ENCODE data around the gene RALGAPB.

RALGAPB gene

DNA sequence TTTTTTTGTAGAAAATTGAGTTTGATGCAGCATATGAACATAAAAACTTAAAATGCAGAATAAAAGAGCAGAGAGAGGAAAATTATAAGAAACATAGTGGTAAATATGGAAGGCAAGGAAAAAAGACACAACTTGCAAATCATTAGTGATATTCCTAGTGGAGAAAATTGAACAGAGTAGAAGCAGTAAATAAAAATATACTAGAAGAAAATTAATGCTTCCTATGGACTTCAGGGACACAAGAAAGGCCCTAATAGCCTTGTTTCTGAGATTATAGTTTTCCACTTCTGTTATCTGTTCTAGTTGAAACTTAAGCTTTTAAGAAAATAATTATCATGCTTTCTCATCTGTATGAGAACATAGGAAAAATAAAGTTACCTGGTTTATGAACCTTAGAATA lies 82.8 kb downstream of the RALGAPB start:
- TF ChIP-seq POLR2AphosphoS5 (IDR thresholded peaks at IDR 0.05; ENCODE audit: low read depth, low read length) (no peak), TAF1 (IDR thresholded peaks at IDR 0.05; ENCODE audit: borderline replicate concordance, low read depth, low read length) (no peak), POLR2A (IDR thresholded peaks at IDR 0.05; ENCODE audit: low read depth, low read length) (no peak)
- no peak for DNase-seq (ENCODE audit: insufficient read length)
- no peak for FAIRE-seq

DNA sequence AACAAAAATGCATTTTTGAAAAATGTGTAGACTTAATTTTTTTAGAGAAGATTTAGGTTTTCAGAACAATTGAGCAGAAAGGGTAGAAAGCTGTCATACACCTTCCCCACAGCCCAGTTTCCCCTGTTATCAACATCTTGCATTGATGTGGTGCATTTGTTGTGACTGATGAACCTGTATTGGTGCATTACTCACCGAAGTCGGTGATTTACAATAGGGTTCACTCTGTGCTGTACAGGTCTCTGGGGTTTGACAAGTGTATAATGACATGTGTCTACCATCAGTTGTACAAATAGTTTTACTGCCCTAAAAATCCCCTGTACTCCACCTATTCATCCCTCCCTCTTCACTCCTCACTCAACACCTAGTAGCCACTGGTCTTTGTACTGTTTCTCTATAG lies 84.5 kb downstream of the RALGAPB start:
- FAIRE-seq (no peak), DNase-seq (ENCODE audit: insufficient read length) (no peak)
- TF ChIP-seq POLR2AphosphoS5 (IDR thresholded peaks at IDR 0.05; ENCODE audit: low read depth, low read length) = no peak
- no peak for TF ChIP-seq POLR2A (IDR thresholded peaks at IDR 0.05; ENCODE audit: low read depth, low read length)

DNA sequence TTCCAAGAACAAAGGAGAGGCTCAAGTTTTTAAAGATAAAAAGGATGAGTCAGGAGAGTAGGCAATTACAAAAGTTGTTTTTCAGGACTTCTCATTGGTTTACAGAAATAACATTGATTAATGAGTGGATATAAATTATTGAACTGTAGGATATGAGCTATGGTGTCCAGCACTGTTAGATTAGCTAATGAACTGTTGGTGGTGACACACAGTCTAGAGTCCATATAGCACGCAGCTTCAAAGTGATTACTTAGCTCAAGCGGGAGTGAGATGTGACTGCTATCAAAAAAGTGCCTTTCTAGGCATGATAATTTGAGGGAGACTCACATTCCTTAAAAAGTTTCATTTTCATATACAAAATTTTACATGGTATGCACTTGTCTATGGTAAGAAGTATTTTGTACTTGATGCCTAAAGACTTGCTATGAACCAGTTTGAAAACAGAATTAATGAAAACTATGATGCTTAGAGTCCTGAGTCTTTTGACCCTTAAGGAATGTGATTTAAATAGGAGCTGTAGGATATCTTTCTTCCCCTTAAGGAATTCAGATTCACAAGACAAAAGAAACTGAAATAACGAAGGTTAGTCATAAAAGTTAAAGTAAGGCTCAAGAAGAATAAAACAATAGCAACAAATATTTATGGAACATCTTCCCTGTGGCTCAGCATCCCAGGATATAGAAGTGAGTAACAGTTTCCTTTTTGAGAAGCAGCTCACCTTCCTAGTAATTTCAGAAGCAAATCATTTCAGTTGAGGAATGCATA lies 86.1 kb downstream of the RALGAPB start:
- DNase-seq (ENCODE audit: insufficient read length) (no peak), FAIRE-seq (no peak)
- TF ChIP-seq POLR2A (IDR thresholded peaks at IDR 0.05; ENCODE audit: low read depth, low read length) = no peak
- no peak for TF ChIP-seq POLR2AphosphoS5 (IDR thresholded peaks at IDR 0.05; ENCODE audit: low read depth, low read length)
- TF ChIP-seq TAF1 (IDR thresholded peaks at IDR 0.05; ENCODE audit: borderline replicate concordance, low read depth, low read length) = no peak

DNA sequence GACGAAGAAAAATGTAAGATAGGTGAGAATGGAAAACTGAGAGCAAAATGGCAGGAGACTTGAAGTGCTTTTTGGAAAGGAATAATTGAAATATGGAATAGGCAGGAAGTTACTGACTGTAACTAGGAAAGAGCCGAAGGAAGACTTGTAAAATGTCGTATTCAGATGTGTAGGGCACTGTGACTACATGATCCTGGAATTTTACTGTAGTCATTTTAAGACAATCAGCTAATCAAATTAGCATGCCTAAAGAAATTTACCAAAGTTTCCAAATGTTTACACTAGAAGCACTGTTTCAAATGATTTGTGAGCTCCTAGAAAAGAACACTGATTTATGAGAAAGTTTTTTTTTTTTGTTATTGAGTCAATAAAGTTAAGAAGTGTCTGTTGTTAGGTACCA lies 87.1 kb downstream of the RALGAPB start:
- FAIRE-seq (no peak), DNase-seq (ENCODE audit: insufficient read length) (no peak)
- TF ChIP-seq POLR2A (IDR thresholded peaks at IDR 0.05; ENCODE audit: low read depth, low read length) (no peak), POLR2AphosphoS5 (IDR thresholded peaks at IDR 0.05; ENCODE audit: low read depth, low read length) (no peak), TAF1 (IDR thresholded peaks at IDR 0.05; ENCODE audit: borderline replicate concordance, low read depth, low read length) (no peak)

DNA sequence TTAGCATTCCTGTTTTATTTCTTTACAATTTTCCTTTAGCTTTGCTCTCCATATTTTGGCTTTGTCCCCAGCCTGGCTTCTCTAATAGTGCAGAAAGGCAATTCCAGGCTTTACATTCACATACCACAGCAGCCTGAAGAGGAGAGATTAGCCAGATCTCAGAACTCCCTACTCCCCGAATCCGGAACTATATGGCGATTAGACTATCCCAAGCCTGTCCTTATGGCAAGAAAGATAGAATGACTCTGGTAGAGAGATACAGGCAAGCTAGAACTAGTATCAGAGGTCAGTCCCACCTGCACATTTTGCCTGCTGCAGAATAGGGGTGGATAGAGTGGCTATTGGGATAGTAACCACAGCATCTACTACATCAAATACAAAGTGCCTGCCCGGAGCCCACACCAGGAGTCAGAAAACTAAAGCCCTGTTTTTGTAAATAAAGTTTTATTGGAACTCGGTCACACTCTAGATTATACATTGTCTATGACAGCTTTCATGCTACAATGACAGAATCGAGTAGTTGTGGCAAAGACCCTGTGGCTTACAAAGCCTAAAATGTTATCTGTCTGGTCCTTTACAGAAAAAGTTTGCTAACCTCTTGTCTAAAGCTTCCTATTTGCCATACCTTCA lies 91.3 kb downstream of the RALGAPB start:
- no peak for TF ChIP-seq POLR2A (IDR thresholded peaks at IDR 0.05; ENCODE audit: low read depth, low read length)
- TF ChIP-seq POLR2AphosphoS5 (IDR thresholded peaks at IDR 0.05; ENCODE audit: low read depth, low read length) = no peak
- TF ChIP-seq TAF1 (IDR thresholded peaks at IDR 0.05; ENCODE audit: borderline replicate concordance, low read depth, low read length) = no peak
- DNase-seq (ENCODE audit: insufficient read length) (no peak), FAIRE-seq (no peak)

DNA sequence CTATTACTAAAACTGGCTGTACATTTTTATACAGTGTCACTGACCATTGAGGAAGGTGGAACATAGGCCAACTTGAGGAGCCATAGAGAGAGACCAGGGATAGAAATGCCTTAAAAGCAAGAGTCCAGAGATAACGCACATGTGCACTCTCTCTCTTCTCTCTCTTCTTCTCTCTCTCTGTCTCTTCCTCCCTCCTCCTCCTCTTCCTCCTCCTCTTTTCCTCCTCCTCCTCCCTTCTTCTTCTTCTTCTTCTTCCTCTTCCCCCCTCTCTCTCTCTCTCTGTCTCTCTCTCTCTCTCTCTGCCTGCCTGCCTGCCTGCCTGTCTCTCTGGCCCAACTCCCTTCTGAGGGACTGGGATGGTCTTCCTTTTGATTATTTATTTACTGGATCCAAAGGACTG lies 92.0 kb downstream of the RALGAPB start:
- TF ChIP-seq TAF1 (IDR thresholded peaks at IDR 0.05; ENCODE audit: borderline replicate concordance, low read depth, low read length) (no peak), POLR2A (IDR thresholded peaks at IDR 0.05; ENCODE audit: low read depth, low read length) (no peak), POLR2AphosphoS5 (IDR thresholded peaks at IDR 0.05; ENCODE audit: low read depth, low read length) (no peak)
- no peak for DNase-seq (ENCODE audit: insufficient read length)
- no peak for FAIRE-seq

DNA sequence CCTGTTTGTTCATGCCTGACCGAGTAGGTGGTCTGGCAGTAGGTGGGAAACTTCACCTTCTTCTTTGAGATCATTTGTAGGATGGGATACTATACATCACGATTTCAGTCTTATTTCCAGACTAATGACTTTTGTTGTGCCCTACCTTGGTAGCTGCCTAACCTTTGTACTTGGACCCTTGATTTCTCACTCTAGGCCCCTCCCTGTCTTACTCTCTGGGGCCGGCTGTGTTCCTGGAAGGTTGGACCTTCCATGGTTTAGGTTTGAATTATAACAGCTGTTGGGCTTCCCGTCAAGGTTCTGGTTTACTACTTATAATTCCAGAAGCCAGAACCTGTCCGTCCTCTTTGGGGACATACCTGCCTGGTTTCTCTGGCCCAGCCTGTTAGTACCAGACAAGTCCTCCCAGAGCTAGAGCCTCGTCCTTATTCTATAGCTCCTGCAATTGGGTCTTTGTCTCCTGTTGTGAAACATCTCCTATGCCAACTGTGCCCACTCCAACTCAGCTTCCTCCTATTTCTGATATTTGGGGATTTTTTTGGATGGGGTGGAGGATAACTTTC lies 93.5 kb downstream of the RALGAPB start:
- no peak for TF ChIP-seq POLR2AphosphoS5 (IDR thresholded peaks at IDR 0.05; ENCODE audit: low read depth, low read length)
- no peak for TF ChIP-seq POLR2A (IDR thresholded peaks at IDR 0.05; ENCODE audit: low read depth, low read length)
- no peak for TF ChIP-seq TAF1 (IDR thresholded peaks at IDR 0.05; ENCODE audit: borderline replicate concordance, low read depth, low read length)
- DNase-seq (ENCODE audit: insufficient read length) (no peak), FAIRE-seq (no peak)

DNA sequence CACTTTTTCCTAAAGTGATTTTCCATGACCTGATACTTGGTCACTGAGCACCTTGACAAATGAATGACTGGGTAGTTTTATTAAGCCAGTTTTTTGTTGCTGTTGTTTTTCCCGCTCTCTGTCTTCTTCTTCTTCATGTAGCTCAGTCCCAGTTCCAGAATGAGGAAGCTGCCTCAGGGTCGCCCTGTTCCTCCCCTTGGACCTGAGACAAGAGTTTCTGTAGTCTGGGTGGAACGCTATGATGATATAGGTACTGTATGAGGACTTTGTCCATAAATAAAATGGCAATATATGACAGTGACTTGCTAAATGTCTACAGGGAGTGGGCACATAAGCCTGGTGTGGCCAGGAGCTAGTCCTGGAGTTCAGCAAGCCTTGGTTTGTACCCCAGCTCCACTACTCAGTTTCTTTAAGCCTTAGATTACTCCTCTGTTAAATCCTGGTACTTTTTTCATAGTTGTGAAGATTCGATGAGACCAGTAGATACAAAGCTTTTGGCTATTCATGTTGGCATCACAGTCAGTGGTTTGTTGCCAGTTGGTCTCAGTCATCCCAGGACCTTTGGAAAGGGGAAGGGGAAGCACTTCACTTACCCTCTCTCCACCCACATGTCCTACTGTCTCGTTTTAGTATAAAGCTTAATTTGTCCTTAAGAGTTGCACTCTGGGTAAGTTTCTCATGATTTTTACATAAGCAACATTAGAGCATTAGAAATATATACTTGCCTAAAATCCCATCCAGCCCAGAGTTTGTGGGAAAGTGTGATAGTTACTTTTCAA lies 97.3 kb downstream of the RALGAPB start:
- FAIRE-seq (no peak), DNase-seq (ENCODE audit: insufficient read length) (no peak)

DNA sequence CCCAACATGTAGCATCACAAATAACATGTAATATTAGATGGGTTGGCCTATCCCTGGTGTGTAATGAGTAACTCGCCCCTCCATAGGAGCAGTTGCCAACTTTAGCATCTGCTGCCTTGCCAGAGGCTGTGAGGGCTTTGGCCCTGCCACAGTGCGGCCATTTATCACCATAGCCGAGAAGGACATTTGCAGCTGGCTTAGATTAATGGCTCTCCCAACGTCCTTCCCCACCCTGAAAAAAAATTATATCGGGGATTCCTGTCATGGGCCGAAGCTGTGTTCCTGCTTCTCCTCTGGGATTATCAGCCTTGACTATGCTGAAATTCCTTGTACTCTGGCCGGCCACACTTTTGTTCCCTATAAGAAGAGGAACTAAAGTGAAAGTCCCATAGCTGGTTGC lies 100.8 kb downstream of the RALGAPB start:
- no peak for DNase-seq (ENCODE audit: insufficient read length)
- TF ChIP-seq TAF1 (IDR thresholded peaks at IDR 0.05; ENCODE audit: borderline replicate concordance, low read depth, low read length) (no peak), POLR2AphosphoS5 (IDR thresholded peaks at IDR 0.05; ENCODE audit: low read depth, low read length) (no peak), POLR2A (IDR thresholded peaks at IDR 0.05; ENCODE audit: low read depth, low read length) (no peak)
- FAIRE-seq = no peak

More for the DNA sequence above, 97.3 kb downstream of the RALGAPB start:
- TF ChIP-seq POLR2A (IDR thresholded peaks at IDR 0.05; ENCODE audit: low read depth, low read length) = no peak
- TF ChIP-seq POLR2AphosphoS5 (IDR thresholded peaks at IDR 0.05; ENCODE audit: low read depth, low read length) = no peak
- TF ChIP-seq TAF1 (IDR thresholded peaks at IDR 0.05; ENCODE audit: borderline replicate concordance, low read depth, low read length) = no peak

DNA sequence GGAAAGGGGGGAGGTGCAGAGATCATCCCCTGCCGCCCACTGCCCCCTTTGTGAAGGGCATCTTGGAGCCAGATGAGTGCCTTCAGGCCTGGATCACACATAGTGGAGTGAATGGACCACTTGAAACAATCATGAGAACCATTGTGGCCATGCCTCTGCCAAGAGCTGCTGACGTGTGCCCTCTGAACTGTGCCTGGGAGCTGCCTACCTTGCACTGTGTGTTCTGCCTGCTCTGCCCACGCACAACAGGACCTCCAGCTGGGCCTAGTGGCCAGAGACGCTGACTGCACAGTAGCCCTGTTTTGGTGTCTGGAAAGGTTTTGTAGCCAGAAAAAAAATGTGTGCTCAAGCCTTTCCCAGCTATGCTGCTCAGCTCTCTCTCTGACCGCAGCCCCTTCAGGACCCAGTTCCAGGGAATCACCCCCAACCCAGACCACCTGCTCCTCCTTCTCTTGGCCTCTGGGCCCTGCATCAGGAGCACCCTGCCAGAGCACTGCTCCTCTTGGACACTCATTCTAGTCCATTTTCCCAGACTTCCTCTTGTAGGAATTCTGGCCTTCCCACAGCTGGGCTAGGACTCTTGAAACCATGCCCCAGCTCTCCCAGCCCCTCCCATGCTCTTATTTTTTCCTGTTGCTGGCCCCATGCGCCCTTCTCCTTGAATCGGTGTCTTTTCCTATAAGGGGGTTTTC lies 106.7 kb downstream of the RALGAPB start:
- TF ChIP-seq POLR2A (IDR thresholded peaks at IDR 0.05; ENCODE audit: low read depth, low read length) = no peak
- TF ChIP-seq TAF1 (IDR thresholded peaks at IDR 0.05; ENCODE audit: borderline replicate concordance, low read depth, low read length) = no peak
- peak; percentile 34; the same call in 1 of the 2 replicates for TF ChIP-seq POLR2AphosphoS5 (IDR thresholded peaks at IDR 0.05; ENCODE audit: low read depth, low read length)
- DNase-seq (ENCODE audit: insufficient read length) = no peak
- FAIRE-seq = no peak

DNA sequence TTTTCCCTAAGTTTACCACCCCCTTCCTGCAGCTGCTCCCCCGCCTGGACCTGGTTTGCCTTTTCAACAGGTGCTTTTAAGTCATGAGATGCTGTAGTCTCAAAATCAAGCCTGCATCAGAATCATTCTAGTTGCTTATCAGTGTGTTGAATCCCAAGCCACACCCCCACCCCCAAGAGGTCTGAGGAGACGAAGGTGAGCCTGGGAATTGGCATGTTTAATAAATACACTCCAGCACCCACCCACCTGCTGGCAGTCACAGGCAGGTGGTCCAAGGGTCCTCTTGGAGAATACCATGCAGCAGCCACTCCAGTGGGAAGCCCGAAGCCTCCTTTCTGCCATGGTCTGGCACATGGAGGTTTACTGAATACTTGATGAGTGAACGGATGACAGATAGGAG lies 107.3 kb downstream of the RALGAPB start:
- DNase-seq (ENCODE audit: insufficient read length) (no peak), FAIRE-seq (no peak)
- no peak for TF ChIP-seq POLR2A (IDR thresholded peaks at IDR 0.05; ENCODE audit: low read depth, low read length)
- no peak for TF ChIP-seq POLR2AphosphoS5 (IDR thresholded peaks at IDR 0.05; ENCODE audit: low read depth, low read length)
- no peak for TF ChIP-seq TAF1 (IDR thresholded peaks at IDR 0.05; ENCODE audit: borderline replicate concordance, low read depth, low read length)
